OCI-LY1 (cell line): ENCODE measurements around the gene ABHD3.

Source experiments
- EZH2 ChIP-seq: fragments of 200-600 bp; sonication (generic), shearing (Covaris generic); IDR thresholded peaks from 2 replicates; pipeline ENCODE4 v1.8.0; 2017; ENCODE audit warnings: borderline replicate concordance, mixed run types, mild to moderate bottlenecking, antibody characterized with exemption, low read length, moderate library complexity, mixed read lengths
- TF ChIP-seq, protein P1 (sequence below): fragments of 200-600 bp; sonication (generic), shearing (Covaris generic); IDR thresholded peaks from 2 replicates; pipeline ENCODE4 v1.5.1; 2017; ENCODE audit warnings: mild to moderate bottlenecking, antibody characterized with exemption, low read length, moderate library complexity, mixed read lengths

GRCh38 chr18:21634588-21635199 is 69.9 kb downstream of the ABHD3 start:
- TF ChIP-seq, protein P1, sequence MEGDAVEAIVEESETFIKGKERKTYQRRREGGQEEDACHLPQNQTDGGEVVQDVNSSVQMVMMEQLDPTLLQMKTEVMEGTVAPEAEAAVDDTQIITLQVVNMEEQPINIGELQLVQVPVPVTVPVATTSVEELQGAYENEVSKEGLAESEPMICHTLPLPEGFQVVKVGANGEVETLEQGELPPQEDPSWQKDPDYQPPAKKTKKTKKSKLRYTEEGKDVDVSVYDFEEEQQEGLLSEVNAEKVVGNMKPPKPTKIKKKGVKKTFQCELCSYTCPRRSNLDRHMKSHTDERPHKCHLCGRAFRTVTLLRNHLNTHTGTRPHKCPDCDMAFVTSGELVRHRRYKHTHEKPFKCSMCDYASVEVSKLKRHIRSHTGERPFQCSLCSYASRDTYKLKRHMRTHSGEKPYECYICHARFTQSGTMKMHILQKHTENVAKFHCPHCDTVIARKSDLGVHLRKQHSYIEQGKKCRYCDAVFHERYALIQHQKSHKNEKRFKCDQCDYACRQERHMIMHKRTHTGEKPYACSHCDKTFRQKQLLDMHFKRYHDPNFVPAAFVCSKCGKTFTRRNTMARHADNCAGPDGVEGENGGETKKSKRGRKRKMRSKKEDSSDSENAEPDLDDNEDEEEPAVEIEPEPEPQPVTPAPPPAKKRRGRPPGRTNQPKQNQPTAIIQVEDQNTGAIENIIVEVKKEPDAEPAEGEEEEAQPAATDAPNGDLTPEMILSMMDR, result no peak
- TF ChIP-seq EZH2, result no peak
